ENCODE results near the gene MCL1. TPM values are rescaled to one million over a fixed set of nuclear protein-coding genes. Genes with fewer than 3 reads are reported as not detected.

MCL1 gene
- total and polyA plus RNA-seq, 10 of the 15 experiments (the other 5 are each of a cell fraction or from before 2014, with no cell fraction given), result 18.1 to 148 (median 86.4) TPM

DNA sequence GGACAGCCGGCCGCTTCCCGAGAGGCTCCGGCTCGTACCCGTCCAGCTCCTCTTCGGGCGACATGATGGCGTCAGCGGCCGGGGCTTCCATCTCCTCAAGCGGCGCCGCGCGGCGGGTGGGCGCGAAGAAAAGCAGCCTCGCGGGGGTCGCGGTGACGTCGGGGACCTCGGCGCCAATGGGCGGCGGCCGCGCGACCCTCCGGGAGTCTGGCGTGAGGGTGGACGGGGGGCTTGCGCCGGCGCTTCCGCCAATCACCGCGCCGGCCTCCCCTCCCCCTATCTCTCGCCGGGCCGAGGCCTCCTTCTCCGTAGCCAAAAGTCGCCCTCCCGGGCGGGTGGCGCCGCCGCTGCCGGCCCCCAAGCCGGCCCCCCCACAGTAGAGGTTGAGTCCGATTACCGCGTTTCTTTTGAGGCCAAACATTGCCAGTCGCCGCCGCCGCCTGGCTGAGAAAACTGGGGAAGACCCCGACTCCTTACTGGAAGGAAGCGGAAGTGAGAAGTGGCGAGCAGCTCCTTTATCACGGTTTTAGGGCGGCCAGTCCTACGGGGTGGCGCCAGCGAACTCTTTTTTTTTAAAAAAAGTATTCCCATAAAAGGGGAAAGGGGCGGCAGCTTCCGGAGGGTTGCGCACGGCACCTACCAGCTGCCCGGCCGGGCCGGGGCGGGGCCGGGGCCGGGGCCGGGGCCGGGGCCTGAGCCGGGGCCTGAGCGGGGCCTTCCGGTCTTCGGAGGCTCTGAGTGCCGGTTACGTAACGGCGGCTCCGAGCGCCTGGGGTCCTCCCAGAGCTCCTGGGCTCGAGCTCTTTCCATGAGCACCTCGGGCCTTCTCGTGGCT, at the start of gene MCL1 (continued):
- TF ChIP-seq, protein P1, sequence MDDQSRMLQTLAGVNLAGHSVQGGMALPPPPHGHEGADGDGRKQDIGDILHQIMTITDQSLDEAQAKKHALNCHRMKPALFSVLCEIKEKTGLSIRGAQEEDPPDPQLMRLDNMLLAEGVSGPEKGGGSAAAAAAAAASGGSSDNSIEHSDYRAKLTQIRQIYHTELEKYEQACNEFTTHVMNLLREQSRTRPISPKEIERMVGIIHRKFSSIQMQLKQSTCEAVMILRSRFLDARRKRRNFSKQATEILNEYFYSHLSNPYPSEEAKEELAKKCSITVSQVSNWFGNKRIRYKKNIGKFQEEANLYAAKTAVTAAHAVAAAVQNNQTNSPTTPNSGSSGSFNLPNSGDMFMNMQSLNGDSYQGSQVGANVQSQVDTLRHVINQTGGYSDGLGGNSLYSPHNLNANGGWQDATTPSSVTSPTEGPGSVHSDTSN (IDR thresholded peaks at IDR 0.05; ENCODE audit: insufficient replicate concordance, low read depth, low read length), result no peak
- TF ChIP-seq SMC3 (IDR thresholded peaks at IDR 0.05; ENCODE audit: borderline replicate concordance, low read length) (peak; percentile 12; the same call in 1 of the 2 replicates), SREBF1 (IDR thresholded peaks at IDR 0.05; ENCODE audit: low read length) (no peak; the same call in 1 of the 2 replicates), SMARCA5 (IDR thresholded peaks at IDR 0.05) (no peak), HDGF (IDR thresholded peaks at IDR 0.05) (no peak), EED (IDR thresholded peaks at IDR 0.05; ENCODE audit: low read depth) (0 out of 2 replicates have a peak, but pooled peaks have one; percentile 32), SP1 (IDR thresholded peaks at IDR 0.05; ENCODE audit: low read depth, low read length) (peak; percentile 56), NR2C2 (IDR thresholded peaks at IDR 0.05; ENCODE audit: borderline replicate concordance, control insufficient read depth, insufficient read length, low read depth) (no peak), HCFC1 (IDR thresholded peaks at IDR 0.05; ENCODE audit: low read length) (0 out of 2 replicates have a peak, but pooled peaks have one; percentile 34), RAD51 (IDR thresholded peaks at IDR 0.05) (no peak), JUND (IDR thresholded peaks at IDR 0.05; ENCODE audit: low read depth, low read length) (no peak), KDM1A (IDR thresholded peaks at IDR 0.05; ENCODE audit: borderline replicate concordance) (no peak)
- TF ChIP-seq, protein P2, sequence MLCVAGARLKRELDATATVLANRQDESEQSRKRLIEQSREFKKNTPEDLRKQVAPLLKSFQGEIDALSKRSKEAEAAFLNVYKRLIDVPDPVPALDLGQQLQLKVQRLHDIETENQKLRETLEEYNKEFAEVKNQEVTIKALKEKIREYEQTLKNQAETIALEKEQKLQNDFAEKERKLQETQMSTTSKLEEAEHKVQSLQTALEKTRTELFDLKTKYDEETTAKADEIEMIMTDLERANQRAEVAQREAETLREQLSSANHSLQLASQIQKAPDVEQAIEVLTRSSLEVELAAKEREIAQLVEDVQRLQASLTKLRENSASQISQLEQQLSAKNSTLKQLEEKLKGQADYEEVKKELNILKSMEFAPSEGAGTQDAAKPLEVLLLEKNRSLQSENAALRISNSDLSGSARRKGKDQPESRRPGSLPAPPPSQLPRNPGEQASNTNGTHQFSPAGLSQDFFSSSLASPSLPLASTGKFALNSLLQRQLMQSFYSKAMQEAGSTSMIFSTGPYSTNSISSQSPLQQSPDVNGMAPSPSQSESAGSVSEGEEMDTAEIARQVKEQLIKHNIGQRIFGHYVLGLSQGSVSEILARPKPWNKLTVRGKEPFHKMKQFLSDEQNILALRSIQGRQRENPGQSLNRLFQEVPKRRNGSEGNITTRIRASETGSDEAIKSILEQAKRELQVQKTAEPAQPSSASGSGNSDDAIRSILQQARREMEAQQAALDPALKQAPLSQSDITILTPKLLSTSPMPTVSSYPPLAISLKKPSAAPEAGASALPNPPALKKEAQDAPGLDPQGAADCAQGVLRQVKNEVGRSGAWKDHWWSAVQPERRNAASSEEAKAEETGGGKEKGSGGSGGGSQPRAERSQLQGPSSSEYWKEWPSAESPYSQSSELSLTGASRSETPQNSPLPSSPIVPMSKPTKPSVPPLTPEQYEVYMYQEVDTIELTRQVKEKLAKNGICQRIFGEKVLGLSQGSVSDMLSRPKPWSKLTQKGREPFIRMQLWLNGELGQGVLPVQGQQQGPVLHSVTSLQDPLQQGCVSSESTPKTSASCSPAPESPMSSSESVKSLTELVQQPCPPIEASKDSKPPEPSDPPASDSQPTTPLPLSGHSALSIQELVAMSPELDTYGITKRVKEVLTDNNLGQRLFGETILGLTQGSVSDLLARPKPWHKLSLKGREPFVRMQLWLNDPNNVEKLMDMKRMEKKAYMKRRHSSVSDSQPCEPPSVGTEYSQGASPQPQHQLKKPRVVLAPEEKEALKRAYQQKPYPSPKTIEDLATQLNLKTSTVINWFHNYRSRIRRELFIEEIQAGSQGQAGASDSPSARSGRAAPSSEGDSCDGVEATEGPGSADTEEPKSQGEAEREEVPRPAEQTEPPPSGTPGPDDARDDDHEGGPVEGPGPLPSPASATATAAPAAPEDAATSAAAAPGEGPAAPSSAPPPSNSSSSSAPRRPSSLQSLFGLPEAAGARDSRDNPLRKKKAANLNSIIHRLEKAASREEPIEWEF (IDR thresholded peaks at IDR 0.05; ENCODE audit: insufficient replicate concordance, low read depth, low read length), result peak; percentile 49
- TF ChIP-seq, protein P3, sequence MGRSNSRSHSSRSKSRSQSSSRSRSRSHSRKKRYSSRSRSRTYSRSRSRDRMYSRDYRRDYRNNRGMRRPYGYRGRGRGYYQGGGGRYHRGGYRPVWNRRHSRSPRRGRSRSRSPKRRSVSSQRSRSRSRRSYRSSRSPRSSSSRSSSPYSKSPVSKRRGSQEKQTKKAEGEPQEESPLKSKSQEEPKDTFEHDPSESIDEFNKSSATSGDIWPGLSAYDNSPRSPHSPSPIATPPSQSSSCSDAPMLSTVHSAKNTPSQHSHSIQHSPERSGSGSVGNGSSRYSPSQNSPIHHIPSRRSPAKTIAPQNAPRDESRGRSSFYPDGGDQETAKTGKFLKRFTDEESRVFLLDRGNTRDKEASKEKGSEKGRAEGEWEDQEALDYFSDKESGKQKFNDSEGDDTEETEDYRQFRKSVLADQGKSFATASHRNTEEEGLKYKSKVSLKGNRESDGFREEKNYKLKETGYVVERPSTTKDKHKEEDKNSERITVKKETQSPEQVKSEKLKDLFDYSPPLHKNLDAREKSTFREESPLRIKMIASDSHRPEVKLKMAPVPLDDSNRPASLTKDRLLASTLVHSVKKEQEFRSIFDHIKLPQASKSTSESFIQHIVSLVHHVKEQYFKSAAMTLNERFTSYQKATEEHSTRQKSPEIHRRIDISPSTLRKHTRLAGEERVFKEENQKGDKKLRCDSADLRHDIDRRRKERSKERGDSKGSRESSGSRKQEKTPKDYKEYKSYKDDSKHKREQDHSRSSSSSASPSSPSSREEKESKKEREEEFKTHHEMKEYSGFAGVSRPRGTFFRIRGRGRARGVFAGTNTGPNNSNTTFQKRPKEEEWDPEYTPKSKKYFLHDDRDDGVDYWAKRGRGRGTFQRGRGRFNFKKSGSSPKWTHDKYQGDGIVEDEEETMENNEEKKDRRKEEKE (IDR thresholded peaks at IDR 0.05), result no peak
- TF ChIP-seq, protein P4, sequence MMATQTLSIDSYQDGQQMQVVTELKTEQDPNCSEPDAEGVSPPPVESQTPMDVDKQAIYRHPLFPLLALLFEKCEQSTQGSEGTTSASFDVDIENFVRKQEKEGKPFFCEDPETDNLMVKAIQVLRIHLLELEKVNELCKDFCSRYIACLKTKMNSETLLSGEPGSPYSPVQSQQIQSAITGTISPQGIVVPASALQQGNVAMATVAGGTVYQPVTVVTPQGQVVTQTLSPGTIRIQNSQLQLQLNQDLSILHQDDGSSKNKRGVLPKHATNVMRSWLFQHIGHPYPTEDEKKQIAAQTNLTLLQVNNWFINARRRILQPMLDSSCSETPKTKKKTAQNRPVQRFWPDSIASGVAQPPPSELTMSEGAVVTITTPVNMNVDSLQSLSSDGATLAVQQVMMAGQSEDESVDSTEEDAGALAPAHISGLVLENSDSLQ (IDR thresholded peaks at IDR 0.05), result peak; percentile 36; the same call in 1 of the 2 replicates
- TF ChIP-seq, protein P5, sequence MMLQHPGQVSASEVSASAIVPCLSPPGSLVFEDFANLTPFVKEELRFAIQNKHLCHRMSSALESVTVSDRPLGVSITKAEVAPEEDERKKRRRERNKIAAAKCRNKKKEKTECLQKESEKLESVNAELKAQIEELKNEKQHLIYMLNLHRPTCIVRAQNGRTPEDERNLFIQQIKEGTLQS (IDR thresholded peaks at IDR 0.05; ENCODE audit: borderline replicate concordance, extremely low read depth, low read depth, low read length), result no peak
- TF ChIP-seq, protein P6, sequence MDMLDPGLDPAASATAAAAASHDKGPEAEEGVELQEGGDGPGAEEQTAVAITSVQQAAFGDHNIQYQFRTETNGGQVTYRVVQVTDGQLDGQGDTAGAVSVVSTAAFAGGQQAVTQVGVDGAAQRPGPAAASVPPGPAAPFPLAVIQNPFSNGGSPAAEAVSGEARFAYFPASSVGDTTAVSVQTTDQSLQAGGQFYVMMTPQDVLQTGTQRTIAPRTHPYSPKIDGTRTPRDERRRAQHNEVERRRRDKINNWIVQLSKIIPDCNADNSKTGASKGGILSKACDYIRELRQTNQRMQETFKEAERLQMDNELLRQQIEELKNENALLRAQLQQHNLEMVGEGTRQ (IDR thresholded peaks at IDR 0.05; ENCODE audit: borderline replicate concordance, low read depth, low read length), result no peak
